ENCODE measurements around the gene SMAD3. TPM values are rescaled to one million over a fixed set of nuclear protein-coding genes. Genes with fewer than 3 reads are reported as not detected.

The SMAD3 gene
- total RNA-seq, 2 experiments from 2014 or later, result 35.1 to 39.2 TPM

GRCh38 chr15:67202991-67203390 is 137.6 kb downstream of the SMAD3 start:
- CTCF ChIA-PET, result interaction anchor here (0.6 to 1.3 kb wide), 3 partner anchors 92 to 256 kb away, joined by 3 read pairs; no protein-coding TSS in a partner anchor
- no peak for DNase-seq
- Mint-ChIP-seq H3K4me3 (no peak overlapping the region), H3K36me3 (ENCODE audit: low read depth) (peaks cover 17% of the 10 kb centered on the region), H3K27ac (no peak overlapping the region), H3K4me1 (ENCODE audit: low read depth) (peaks cover 9% of the 10 kb centered on the region), H3K9me3 (no peaks in the 10 kb centered on the region), H3K27me3 (ENCODE audit: low read depth) (no peaks in the 10 kb centered on the region)
- intact Hi-C loops (cut with micrococcal nuclease), result no loop called here

- Mint-ChIP-seq H3K4me1 (ENCODE audit: low read depth) (no peaks in the 10 kb centered on the region), H3K27ac (no peak overlapping the region), H3K27me3 (ENCODE audit: low read depth) (no peaks in the 10 kb centered on the region), H3K9me3 (no peaks in the 10 kb centered on the region), H3K4me3 (no peak overlapping the region), H3K36me3 (ENCODE audit: low read depth) (peaks cover 18% of the 10 kb centered on the region)
- intact Hi-C loops (cut with micrococcal nuclease), result no loop called here
- CTCF ChIA-PET, result interaction anchor here (0.6 kb wide), 1 partner anchor 138 kb away, joined by 3 read pairs; no protein-coding TSS in a partner anchor
- DNase-seq, result no peak
These were observed 142.3 kb downstream of the SMAD3 start for GRCh38 chr15:67207555-67208207.

GRCh38 chr15:67208396-67208795 is 143.0 kb downstream of the SMAD3 start:
- Mint-ChIP-seq H3K27me3 (ENCODE audit: low read depth) (no peaks in the 10 kb centered on the region), H3K27ac (no peak overlapping the region), H3K9me3 (no peaks in the 10 kb centered on the region), H3K4me3 (no peak overlapping the region), H3K36me3 (ENCODE audit: low read depth) (peaks cover 18% of the 10 kb centered on the region), H3K4me1 (ENCODE audit: low read depth) (no peaks in the 10 kb centered on the region)
- intact Hi-C loops (cut with micrococcal nuclease), result no loop called here
- CTCF ChIA-PET, result interaction anchor here (0.6 kb wide), 1 partner anchor 15 kb away, joined by 5 read pairs; no protein-coding TSS in a partner anchor
- no peak for DNase-seq

GRCh38 chr15:67210555-67211168 is 145.3 kb downstream of the SMAD3 start:
- no peak for DNase-seq
- Mint-ChIP-seq H3K4me3 (no peak overlapping the region), H3K27me3 (ENCODE audit: low read depth) (no peaks in the 10 kb centered on the region), H3K9me3 (no peaks in the 10 kb centered on the region), H3K36me3 (ENCODE audit: low read depth) (peaks cover 8% of the 10 kb centered on the region), H3K4me1 (ENCODE audit: low read depth) (no peaks in the 10 kb centered on the region), H3K27ac (no peak overlapping the region)
- intact Hi-C loops (cut with micrococcal nuclease), result no loop called here
- CTCF ChIA-PET, result interaction anchor here (1.5 kb wide), 1 partner anchor 10 kb away, joined by 3 read pairs; no protein-coding TSS in a partner anchor

GRCh38 chr15:67212684-67213367 is 147.4 kb downstream of the SMAD3 start:
- Mint-ChIP-seq H3K9me3 (no peaks in the 10 kb centered on the region), H3K27ac (no peak overlapping the region), H3K4me1 (ENCODE audit: low read depth) (no peaks in the 10 kb centered on the region), H3K27me3 (ENCODE audit: low read depth) (no peaks in the 10 kb centered on the region), H3K36me3 (ENCODE audit: low read depth) (peaks cover 10% of the 10 kb centered on the region), H3K4me3 (no peak overlapping the region)
- intact Hi-C loops (cut with micrococcal nuclease), result no loop called here
- CTCF ChIA-PET, result no interaction called here
- DNase-seq, result no peak

- CTCF ChIA-PET, result no interaction called here
- Mint-ChIP-seq H3K9me3 (no peaks in the 10 kb centered on the region), H3K27ac (no peak overlapping the region), H3K36me3 (ENCODE audit: low read depth) (peaks cover 12% of the 10 kb centered on the region), H3K4me3 (no peak overlapping the region), H3K4me1 (ENCODE audit: low read depth) (peaks cover 3% of the 10 kb centered on the region), H3K27me3 (ENCODE audit: low read depth) (no peaks in the 10 kb centered on the region)
- intact Hi-C loops (cut with micrococcal nuclease), result no loop called here
- DNase-seq, result no peak
These were observed 149.7 kb downstream of the SMAD3 start for GRCh38 chr15:67215102-67215501.

GRCh38 chr15:67216859-67217258 is 151.5 kb downstream of the SMAD3 start:
- Mint-ChIP-seq H3K4me1 (ENCODE audit: low read depth) (peaks cover 3% of the 10 kb centered on the region), H3K27ac (no peak overlapping the region), H3K9me3 (no peaks in the 10 kb centered on the region), H3K4me3 (no peak overlapping the region), H3K36me3 (ENCODE audit: low read depth) (peaks cover 17% of the 10 kb centered on the region), H3K27me3 (ENCODE audit: low read depth) (no peaks in the 10 kb centered on the region)
- no peak for DNase-seq
- CTCF ChIA-PET, result no interaction called here
- intact Hi-C loops (cut with micrococcal nuclease), result no loop called here

- CTCF ChIA-PET, result interaction anchor here (0.7 kb wide), 1 partner anchor 16 kb away, joined by 3 read pairs; no protein-coding TSS in a partner anchor
These were observed 153.0 kb downstream of the SMAD3 start for GRCh38 chr15:67218428-67218827.

GRCh38 chr15:67219288-67219687 is 153.9 kb downstream of the SMAD3 start:
- H3K4me3 Mint-ChIP-seq, result no peak overlapping the region
- intact Hi-C loops (cut with micrococcal nuclease), result no loop called here
- peaks cover 3% of the 10 kb centered on the region for H3K4me1 Mint-ChIP-seq (ENCODE audit: low read depth)
- H3K27me3 Mint-ChIP-seq (ENCODE audit: low read depth), result no peaks in the 10 kb centered on the region
- H3K9me3 Mint-ChIP-seq, result no peaks in the 10 kb centered on the region
- no peak overlapping the region for H3K27ac Mint-ChIP-seq
- peaks cover 17% of the 10 kb centered on the region for H3K36me3 Mint-ChIP-seq (ENCODE audit: low read depth)
- CTCF ChIA-PET, result interaction anchor here (0.5 to 0.7 kb wide), 2 partner anchors 17 to 527 kb away, joined by 3 read pairs; no protein-coding TSS in a partner anchor
- no peak for DNase-seq

More at GRCh38 chr15:67218428-67218827, 153.0 kb downstream of the SMAD3 start:
- Mint-ChIP-seq H3K36me3 (ENCODE audit: low read depth) (peaks cover 17% of the 10 kb centered on the region), H3K9me3 (no peaks in the 10 kb centered on the region), H3K27ac (no peak overlapping the region), H3K4me1 (ENCODE audit: low read depth) (peaks cover 3% of the 10 kb centered on the region), H3K27me3 (ENCODE audit: low read depth) (no peaks in the 10 kb centered on the region), H3K4me3 (no peak overlapping the region)
- intact Hi-C loops (cut with micrococcal nuclease), result no loop called here
- no peak for DNase-seq

GRCh38 chr15:67224889-67225288 is 159.5 kb downstream of the SMAD3 start:
- H3K4me3 Mint-ChIP-seq, result no peak overlapping the region
- H3K9me3 Mint-ChIP-seq, result no peaks in the 10 kb centered on the region
- CTCF ChIA-PET, result no interaction called here
- peaks cover 4% of the 10 kb centered on the region for H3K4me1 Mint-ChIP-seq (ENCODE audit: low read depth)
- H3K36me3 Mint-ChIP-seq (ENCODE audit: low read depth), result peaks cover 18% of the 10 kb centered on the region
- no peaks in the 10 kb centered on the region for H3K27me3 Mint-ChIP-seq (ENCODE audit: low read depth)
- intact Hi-C loops (cut with micrococcal nuclease), result no loop called here
- no peak overlapping the region for H3K27ac Mint-ChIP-seq
- DNase-seq, result no peak

- Mint-ChIP-seq H3K27ac (no peak overlapping the region), H3K4me1 (ENCODE audit: low read depth) (peaks cover 4% of the 10 kb centered on the region), H3K9me3 (no peaks in the 10 kb centered on the region), H3K27me3 (ENCODE audit: low read depth) (no peaks in the 10 kb centered on the region), H3K4me3 (no peak overlapping the region), H3K36me3 (ENCODE audit: low read depth) (peaks cover 20% of the 10 kb centered on the region)
- intact Hi-C loops (cut with micrococcal nuclease), result no loop called here
- CTCF ChIA-PET, result no interaction called here
- DNase-seq, result no peak
These were observed 159.9 kb downstream of the SMAD3 start for GRCh38 chr15:67225336-67225735.

- H3K27ac Mint-ChIP-seq, result no peak overlapping the region
- intact Hi-C loops (cut with micrococcal nuclease), result no loop called here
- H3K27me3 Mint-ChIP-seq (ENCODE audit: low read depth), result no peaks in the 10 kb centered on the region
- DNase-seq, result no peak
- CTCF ChIA-PET, result interaction anchor here (1.2 kb wide), 1 partner anchor 13 kb away, joined by 6 read pairs; no protein-coding TSS in a partner anchor
- no peak overlapping the region for H3K4me3 Mint-ChIP-seq
- H3K9me3 Mint-ChIP-seq, result no peaks in the 10 kb centered on the region
- H3K4me1 Mint-ChIP-seq (ENCODE audit: low read depth), result peaks cover 4% of the 10 kb centered on the region
- peaks cover 34% of the 10 kb centered on the region for H3K36me3 Mint-ChIP-seq (ENCODE audit: low read depth)
These were observed 162.0 kb downstream of the SMAD3 start for GRCh38 chr15:67227431-67227830.
